Trophoblast cell (in vitro differentiated cells and primary cell): ENCODE data around the gene THAP10.
"Not testable (repeated sequence)": the region's sequence is repeated elsewhere in the genome, so short reads cannot be mapped to it uniquely, and the experiment has no call there.

Experiments
- DNase-seq, 2 donors: peaks; one replicate each; pipeline ENCODE4 v3.0.0-alpha.2; 2016
- H2AFZ ChIP-seq: 2 replicates; pipeline ENCODE4 v1.6.1; 2013; ENCODE audit warnings: low read length, moderate library complexity, mild to moderate bottlenecking; ENCODE audit not compliant: insufficient read depth, poor library complexity
- H2AK5ac ChIP-seq: 2 replicates; pipeline ENCODE4 v1.6.1; 2013; ENCODE audit warnings: mild to moderate bottlenecking, low read length
- H2BK120ac ChIP-seq: 2 replicates; pipeline ENCODE4 v1.6.1; 2013; ENCODE audit warnings: low read length, mild to moderate bottlenecking, moderate library complexity; ENCODE audit not compliant: insufficient read depth, poor library complexity
- H2BK12ac ChIP-seq: 2 replicates; pipeline ENCODE4 v1.6.1; 2013; ENCODE audit warnings: mild to moderate bottlenecking, low read length, moderate library complexity
- H2BK5ac ChIP-seq: 2 replicates; pipeline ENCODE4 v1.6.1; 2013; ENCODE audit warnings: low read length, low read depth, moderate library complexity, mild to moderate bottlenecking; ENCODE audit not compliant: poor library complexity
- H3K14ac ChIP-seq: 2 replicates; pipeline ENCODE4 v1.6.1; 2013; ENCODE audit warnings: mild to moderate bottlenecking, low read length
- H3K18ac ChIP-seq: 2 replicates; pipeline ENCODE4 v1.6.1; 2013; ENCODE audit warnings: mild to moderate bottlenecking, low read length
- H3K23ac ChIP-seq: 2 replicates; pipeline ENCODE4 v1.6.1; 2013; ENCODE audit warnings: low read length
- H3K27ac ChIP-seq: 2 replicates; pipeline ENCODE4 v1.5.1; 2013; ENCODE audit warnings: low read depth, mild to moderate bottlenecking, inconsistent platforms, low read length, moderate library complexity
- H3K27me3 ChIP-seq: 2 replicates; pipeline ENCODE4 v1.6.1; 2013; ENCODE audit warnings: inconsistent platforms, mild to moderate bottlenecking, low read length, moderate library complexity; ENCODE audit not compliant: insufficient read depth
- H3K36me3 ChIP-seq, 2 experiments: 1 replicate in 1 of 2; 2 replicates in 1 of 2; pipeline ENCODE4 v1.6.1; 2013; ENCODE audit warnings: low read length in 2 of 2, mild to moderate bottlenecking in 2 of 2, moderate library complexity in 1 of 2; ENCODE audit not compliant: insufficient read depth in 2 of 2, control insufficient read depth in 1 of 2
- H3K4ac ChIP-seq: 2 replicates; pipeline ENCODE4 v1.6.1; 2013; ENCODE audit warnings: low read depth, mild to moderate bottlenecking, low read length, moderate library complexity
- H3K4me1 ChIP-seq, 2 experiments: 1 replicate in 1 of 2; 2 replicates in 1 of 2; pipeline ENCODE4 v1.6.1; 2013; ENCODE audit warnings: low read length in 2 of 2, mild to moderate bottlenecking in 2 of 2, moderate library complexity in 1 of 2; ENCODE audit not compliant: insufficient read depth in 2 of 2, control insufficient read depth in 1 of 2
- H3K4me2 ChIP-seq: 2 replicates; pipeline ENCODE4 v1.6.1; 2013; ENCODE audit warnings: inconsistent platforms, mild to moderate bottlenecking, low read length, moderate library complexity
- H3K4me3 ChIP-seq: 2 replicates; pipeline ENCODE4 v1.5.1; 2013; ENCODE audit warnings: mild to moderate bottlenecking, low read depth, low read length, inconsistent platforms
- H3K79me1 ChIP-seq: one replicate; pipeline ENCODE4 v1.6.1; 2013; ENCODE audit warnings: low read length
- H3K79me2 ChIP-seq: 2 replicates; pipeline ENCODE4 v1.6.1; 2013; ENCODE audit warnings: low read length, mild to moderate bottlenecking; ENCODE audit not compliant: control insufficient read depth, insufficient read depth, poor library complexity
- H3K9ac ChIP-seq: 2 replicates; pipeline ENCODE4 v1.6.1; 2013; ENCODE audit warnings: mild to moderate bottlenecking, low read length
- H3K9me3 ChIP-seq: 2 replicates; pipeline ENCODE4 v1.6.1; 2013; ENCODE audit warnings: low read depth, mild to moderate bottlenecking, control low read depth, inconsistent platforms, low read length; ENCODE audit not compliant: insufficient read depth
- H4K12ac ChIP-seq: 2 replicates; pipeline ENCODE4 v1.6.1; 2013; ENCODE audit warnings: low read depth, mild to moderate bottlenecking, low read length, moderate library complexity
- H4K8ac ChIP-seq: 2 replicates; pipeline ENCODE4 v1.6.1; 2013; ENCODE audit warnings: low read depth, mild to moderate bottlenecking, low read length, moderate library complexity
- H4K91ac ChIP-seq: one replicate; pipeline ENCODE4 v1.6.1; 2013; ENCODE audit warnings: low read depth, mild to moderate bottlenecking, low read length, moderate library complexity
- WGBS: extraction: QIAGEN DNeasy Blood & Tissue Kit; methylation state at CpG from one replicate; pipeline ENCODE4 v1.1.7; 2013; ENCODE audit warnings: missing lambda C conversion rate; ENCODE audit not compliant: insufficient read length, insufficient coverage; ENCODE audit errors: extremely low coverage; 5-methylcytosine and 5-hydroxymethylcytosine counted together

Gene THAP10

GRCh38 chr15:70859322-70859908 is 32.8 kb downstream of the THAP10 start:
- Histone ChIP-seq H3K23ac (no peak overlapping the region), H2BK12ac (no peak overlapping the region), H3K79me2 (no peaks in the 10 kb centered on the region), H3K79me1 (no peaks in the 10 kb centered on the region), H2AK5ac (no peak overlapping the region), H3K4me3 (no peak overlapping the region), H3K18ac (no peak overlapping the region), H3K4me1 (peaks cover 6 to 8% of the 10 kb centered on the region in 2 experiments), H3K9ac (no peak overlapping the region), H3K4me2 (no peak overlapping the region), H3K9me3 (no peaks in the 10 kb centered on the region), H3K27me3 (no peaks in the 10 kb centered on the region), H3K4ac (no peak overlapping the region), H3K36me3 (no peaks in the 10 kb centered on the region), H2AFZ (no peak overlapping the region), H2BK5ac (no peak overlapping the region), H4K12ac (no peak overlapping the region), H4K91ac (no peak overlapping the region), H4K8ac (no peak overlapping the region), H3K27ac (no peak overlapping the region), H3K14ac (no peak overlapping the region), H2BK120ac (no peak overlapping the region)
- no peak for DNase-seq
- WGBS = no CpG with 5 or more reads among the region's 14 CpGs

GRCh38 chr15:70858614-70859321 is 33.5 kb downstream of the THAP10 start:
- no CpG with 5 or more reads among the region's 9 CpGs for WGBS

GRCh38 chr15:70857562-70858285 is 34.5 kb downstream of the THAP10 start:
- no CpG with 5 or more reads among the region's 3 CpGs for WGBS
- H2AFZ ChIP-seq = no peak overlapping the region
- peaks cover 8% of the 10 kb centered on the region for H3K79me1 ChIP-seq
- no peak overlapping the region for H4K8ac ChIP-seq
- no peaks in the 10 kb centered on the region for H3K36me3 ChIP-seq
- no peak overlapping the region for H3K23ac ChIP-seq
- no peak overlapping the region for H3K4me2 ChIP-seq
- H3K4me1 ChIP-seq = peaks cover 0 to 10% of the 10 kb centered on the region in 2 experiments
- H4K12ac ChIP-seq = no peak overlapping the region
- no peak for DNase-seq
- H3K4me3 ChIP-seq = no peak overlapping the region
- H3K18ac ChIP-seq = no peak overlapping the region
- H3K27ac ChIP-seq = no peak overlapping the region
- no peak overlapping the region for H2BK12ac ChIP-seq
- no peaks in the 10 kb centered on the region for H3K9me3 ChIP-seq
- H2AK5ac ChIP-seq = no peak overlapping the region
- peaks cover 7% of the 10 kb centered on the region for H3K27me3 ChIP-seq
- H2BK120ac ChIP-seq = no peak overlapping the region
- no peak overlapping the region for H3K4ac ChIP-seq
- H3K14ac ChIP-seq = no peak overlapping the region
- peaks cover 3% of the 10 kb centered on the region for H3K79me2 ChIP-seq
- H3K9ac ChIP-seq = no peak overlapping the region
- no peak overlapping the region for H2BK5ac ChIP-seq
- H4K91ac ChIP-seq = no peak overlapping the region

More at GRCh38 chr15:70858614-70859321, 33.5 kb downstream of the THAP10 start:
- H2AK5ac ChIP-seq, H3K4ac ChIP-seq, H3K18ac ChIP-seq, H2BK12ac ChIP-seq, H3K79me2 ChIP-seq, H3K23ac ChIP-seq, H3K27ac ChIP-seq, H4K12ac ChIP-seq, H3K14ac ChIP-seq, H3K4me3 ChIP-seq, DNase-seq, H3K9me3 ChIP-seq, H2BK120ac ChIP-seq, H3K36me3 ChIP-seq, H3K4me2 ChIP-seq, H2BK5ac ChIP-seq, H3K4me1 ChIP-seq, H4K91ac ChIP-seq, H3K79me1 ChIP-seq, H3K9ac ChIP-seq, H3K27me3 ChIP-seq, H2AFZ ChIP-seq, H4K8ac ChIP-seq: not testable (repeated sequence)

- no CpG with 5 or more reads among the region's 5 CpGs for WGBS
- H3K4me1 ChIP-seq = peaks cover 0 to 12% of the 10 kb centered on the region in 2 experiments
- peaks cover 3% of the 10 kb centered on the region for H3K79me2 ChIP-seq
- no peak overlapping the region for H4K91ac ChIP-seq
- DNase-seq = peak in 1 of 2 donors; percentile 14
- peaks cover 7% of the 10 kb centered on the region for H3K27me3 ChIP-seq
- H2BK5ac ChIP-seq = no peak overlapping the region
- H3K79me1 ChIP-seq = peaks cover 8% of the 10 kb centered on the region
- H3K4ac ChIP-seq = no peak overlapping the region
- no peak overlapping the region for H3K27ac ChIP-seq
- H3K4me3 ChIP-seq = no peak overlapping the region
- H2BK120ac ChIP-seq = no peak overlapping the region
- H3K36me3 ChIP-seq = peaks cover 0 to under 1% of the 10 kb centered on the region in 2 experiments
- H3K9ac ChIP-seq = no peak overlapping the region
- H3K23ac ChIP-seq = no peak overlapping the region
- no peak overlapping the region for H4K8ac ChIP-seq
- H2AK5ac ChIP-seq = no peak overlapping the region
- no peak overlapping the region for H3K18ac ChIP-seq
- no peaks in the 10 kb centered on the region for H3K9me3 ChIP-seq
- H3K14ac ChIP-seq = no peak overlapping the region
- no peak overlapping the region for H2BK12ac ChIP-seq
- H2AFZ ChIP-seq = no peak overlapping the region
- no peak overlapping the region for H4K12ac ChIP-seq
- H3K4me2 ChIP-seq = no peak overlapping the region
Observed at GRCh38 chr15:70856884-70857561, 35.2 kb downstream of the THAP10 start.
